H1 (cell line): Measurements from ENCODE around the gene CHD9NB. TPM values are rescaled to one million over a fixed set of nuclear protein-coding genes. Genes with fewer than 3 reads are reported as not detected.

Experiments used
- CTCF ChIA-PET: fragments of 300-600 bp; sonication (Branson Sonifier 250); formaldehyde crosslinking; loops from one replicate; lab custom pipeline; 2021; ENCODE audit not compliant: partially characterized antibody; lab: Charles Lee
- POLR2A ChIA-PET: fragments of 300-600 bp; sonication (Branson Sonifier 250); formaldehyde crosslinking; loops from one replicate; lab custom pipeline; 2021; ENCODE audit warnings: inconsistent platforms; ENCODE audit not compliant: partially characterized antibody; lab: Charles Lee
- DNase-seq, 2 experiments: peaks; one replicate each; pipeline versions ENCODE4 v3.0.0 to v3.0.0-alpha.2; 2010 to 2022; ENCODE audit warnings: low spot score in 2 of 2, low read depth in 1 of 2, mixed read lengths in 1 of 2
- FAIRE-seq: peaks from 2 replicates; lab custom pipeline; 2011; peaks lifted over from hg19 to GRCh38; lab: Jason Lieb, UNC
- H2AFZ ChIP-seq: 2 replicates; pipeline ENCODE4 v1.8.1; 2012; ENCODE audit warnings: low read length, inconsistent platforms
- H2AK5ac ChIP-seq: 2 replicates; pipeline ENCODE4 v1.6.1; 2013; ENCODE audit warnings: low read depth, low read length
- H2BK120ac ChIP-seq: replicated peaks from 2 replicates; pipeline ENCODE3; 2013; ENCODE audit warnings: low read depth, low read length, inconsistent platforms
- H2BK12ac ChIP-seq: 2 replicates; pipeline ENCODE4 v1.6.1; 2013; ENCODE audit warnings: low read depth, low read length
- H2BK15ac ChIP-seq: 2 replicates; pipeline ENCODE4 v1.6.1; 2013; ENCODE audit warnings: low read length
- H2BK20ac ChIP-seq: 2 replicates; pipeline ENCODE4 v1.6.1; 2013; ENCODE audit warnings: low read length
- H2BK5ac ChIP-seq: 2 replicates; pipeline ENCODE4 v1.6.1; 2013; ENCODE audit warnings: low read depth, low read length
- H3K14ac ChIP-seq: 2 replicates; pipeline ENCODE4 v1.6.1; 2013; ENCODE audit warnings: inconsistent platforms; ENCODE audit not compliant: insufficient read length
- H3K18ac ChIP-seq: 2 replicates; pipeline ENCODE4 v1.6.1; 2013; ENCODE audit warnings: low read length; ENCODE audit errors: extremely low read depth
- H3K23ac ChIP-seq: 2 replicates; pipeline ENCODE4 v1.6.1; 2013; ENCODE audit warnings: inconsistent platforms; ENCODE audit not compliant: insufficient read length
- H3K23me2 ChIP-seq: 2 replicates; pipeline ENCODE4 v1.6.1; 2013; ENCODE audit warnings: low read depth, low read length
- H3K27ac ChIP-seq: 2 replicates; pipeline ENCODE4 v1.6.1; 2011; ENCODE audit warnings: low read depth, low read length, inconsistent platforms
- H3K27me3 ChIP-seq, 4 experiments: replicated peaks in 1 of 4; 1 replicate in 1 of 4; 2 replicates in 3 of 4; pipeline versions ENCODE4 v1.6.1 to v1.8.1; 2011 to 2013; ENCODE audit warnings: low read length in 3 of 4, mild to moderate bottlenecking in 3 of 4, inconsistent platforms in 2 of 4, mixed read lengths in 2 of 4, moderate library complexity in 1 of 4; ENCODE audit not compliant: control insufficient read depth in 3 of 4, insufficient read depth in 3 of 4; ENCODE audit errors: extremely low read depth in 1 of 4
- H3K36me3 ChIP-seq, 4 experiments: 2 replicates each; pipeline versions ENCODE4 v1.6.1 to v1.8.1; 2011 to 2013; ENCODE audit warnings: mild to moderate bottlenecking in 4 of 4, low read length in 3 of 4, moderate library complexity in 2 of 4, control low read depth in 1 of 4, inconsistent platforms in 1 of 4; ENCODE audit not compliant: insufficient read depth in 4 of 4, control insufficient read depth in 2 of 4
- H3K4ac ChIP-seq: replicated peaks from 2 replicates; pipeline ENCODE3; 2013; ENCODE audit warnings: low read length, low read depth, mixed read lengths, inconsistent platforms; ENCODE audit not compliant: insufficient read length
- H3K4me1 ChIP-seq, 4 experiments: replicated peaks in 1 of 4; 1 replicate in 1 of 4; 2 replicates in 3 of 4; pipeline versions ENCODE4 v1.6.1 to v1.8.1; 2011 to 2013; ENCODE audit warnings: low read length in 3 of 4, inconsistent platforms in 2 of 4, mixed read lengths in 1 of 4; ENCODE audit not compliant: insufficient read depth in 4 of 4, control insufficient read depth in 3 of 4
- H3K4me2 ChIP-seq, 2 experiments: 2 replicates each; pipeline versions ENCODE4 v1.6.1 to v1.8.1; 2011 to 2013; ENCODE audit warnings: low read depth in 2 of 2, low read length in 2 of 2, control low read depth in 1 of 2, inconsistent platforms in 1 of 2, mild to moderate bottlenecking in 1 of 2; ENCODE audit not compliant: insufficient read depth in 1 of 2
- H3K4me3 ChIP-seq, 4 experiments: fragments of 200-600, 300-600 bp in 1 of 4; sonication (generic), shearing (Covaris generic), sonication (Bioruptor Twin) in 1 of 4; 2 replicates each; pipeline versions ENCODE4 v1.5.1 to v1.8.1; 2011 to 2016; ENCODE audit warnings: low read length in 4 of 4, low read depth in 3 of 4, control low read depth in 2 of 4, inconsistent platforms in 2 of 4, mild to moderate bottlenecking in 2 of 4, mixed read lengths in 1 of 4, moderate library complexity in 1 of 4; ENCODE audit not compliant: insufficient read depth in 2 of 4; ENCODE audit errors: extremely low read depth in 1 of 4
- H3K56ac ChIP-seq: replicated peaks from 2 replicates; pipeline ENCODE3; 2013; ENCODE audit warnings: low read depth, mild to moderate bottlenecking, mixed read lengths, low read length, inconsistent platforms; ENCODE audit not compliant: insufficient read length
- H3K79me1 ChIP-seq: 2 replicates; pipeline ENCODE4 v1.6.1; 2013; ENCODE audit warnings: low read depth, low read length, control low read depth
- H3K79me2 ChIP-seq, 2 experiments: 2 replicates each; pipeline versions ENCODE4 v1.6.1 to v1.8.1; 2012 to 2013; ENCODE audit warnings: low read length in 2 of 2, mild to moderate bottlenecking in 2 of 2, inconsistent platforms in 1 of 2; ENCODE audit not compliant: insufficient read depth in 2 of 2, control insufficient read depth in 1 of 2
- H3K9ac ChIP-seq, 4 experiments: replicated peaks in 1 of 4; 1 replicate in 1 of 4; 2 replicates in 3 of 4; pipeline versions ENCODE4 v1.6.1 to v1.8.1; 2011 to 2013; ENCODE audit warnings: low read depth in 3 of 4, low read length in 3 of 4, control low read depth in 2 of 4, mild to moderate bottlenecking in 2 of 4, moderate library complexity in 2 of 4, inconsistent platforms in 1 of 4; ENCODE audit errors: extremely low read depth in 1 of 4
- H3K9me3 ChIP-seq, 2 experiments: 2 replicates each; pipeline versions ENCODE4 v1.6.1 to v1.8.1; 2012 to 2013; ENCODE audit warnings: mild to moderate bottlenecking in 2 of 2, moderate library complexity in 2 of 2, control low read depth in 1 of 2, inconsistent platforms in 1 of 2, low read depth in 1 of 2, low read length in 1 of 2, mixed read lengths in 1 of 2; ENCODE audit not compliant: insufficient read depth in 2 of 2
- H4K20me1 ChIP-seq, 2 experiments: replicated peaks in 1 of 2; 2 replicates each; pipeline versions ENCODE3 to v1.8.1; 2011 to 2013; ENCODE audit warnings: inconsistent platforms in 2 of 2, low read length in 2 of 2, mild to moderate bottlenecking in 1 of 2; ENCODE audit not compliant: insufficient read depth in 2 of 2, control insufficient read depth in 1 of 2
- H4K5ac ChIP-seq: 2 replicates; pipeline ENCODE4 v1.6.1; 2013; ENCODE audit warnings: low read length, low read depth, mixed read lengths, inconsistent platforms; ENCODE audit not compliant: insufficient read length
- H4K8ac ChIP-seq: 2 replicates; pipeline ENCODE4 v1.8.0; 2013; ENCODE audit warnings: mild to moderate bottlenecking, moderate library complexity, low read length, inconsistent platforms; ENCODE audit not compliant: insufficient read depth; ENCODE audit errors: extremely low read depth
- H4K91ac ChIP-seq: replicated peaks from 2 replicates; pipeline ENCODE3; 2013; ENCODE audit warnings: low read length, mixed read lengths, inconsistent platforms; ENCODE audit not compliant: insufficient read length
- JUN ChIP-seq: IDR thresholded peaks from 2 replicates; pipeline ENCODE4 v1.6.1; 2011; ENCODE audit warnings: low read depth, mild to moderate bottlenecking, improper control_type of control experiment, low read length
- MAFK ChIP-seq: IDR thresholded peaks from 2 replicates; pipeline ENCODE4 v1.6.1; 2012; ENCODE audit warnings: low read depth, mild to moderate bottlenecking, improper control_type of control experiment, low read length
- WGBS, 2 experiments: shearing (Covaris generic) in 1 of 2; methylation state at CpG; one replicate each; pipeline versions ENCODE4 v1.1.6 to v1.1.7; 2013 to 2015; ENCODE audit warnings: low lambda C conversion rate in 2 of 2, mixed read lengths in 2 of 2, inconsistent platforms in 1 of 2, low coverage in 1 of 2, missing lambda C conversion rate in 1 of 2; ENCODE audit not compliant: insufficient replicate concordance in 2 of 2, insufficient coverage in 1 of 2, insufficient read length in 1 of 2; ENCODE audit errors: extremely low coverage in 1 of 2, missing lambda C conversion rate in 1 of 2; 5-methylcytosine and 5-hydroxymethylcytosine counted together
- polyA plus RNA-seq, 7 experiments: library from polyadenylated mRNA; depleted of rRNA in 3 of 7; stranded (reverse) in 5 of 7; unstranded in 2 of 7; fragments of >200 nt in 5 of 7; fragments of 200-250 nt in 2 of 7; gene quantifications; 1 replicate in 5 of 7; 2 replicates in 1 of 7; 4 replicates in 1 of 7; pipeline versions ENCODE4 v1.2.1 to v1.2.3, GENCODE V29; 2011 to 2013; ENCODE audit warnings: missing spikeins in 2 of 7, mixed read lengths in 2 of 7
- total RNA-seq: library from RNA; stranded (reverse); fragmentation: NEBNext Ultra II Directional; extraction: Animal tissue kit (Norgen Biotek cat#: 25700); gene quantifications from 2 replicates; pipeline ENCODE4 v1.2.1, GENCODE V29; 2021

Gene CHD9NB
- total and polyA plus RNA-seq, 2 of the 8 experiments (the other 6 are each of a cell fraction or from before 2014, with no cell fraction given) = 4.5 to 5.9 TPM

DNA sequence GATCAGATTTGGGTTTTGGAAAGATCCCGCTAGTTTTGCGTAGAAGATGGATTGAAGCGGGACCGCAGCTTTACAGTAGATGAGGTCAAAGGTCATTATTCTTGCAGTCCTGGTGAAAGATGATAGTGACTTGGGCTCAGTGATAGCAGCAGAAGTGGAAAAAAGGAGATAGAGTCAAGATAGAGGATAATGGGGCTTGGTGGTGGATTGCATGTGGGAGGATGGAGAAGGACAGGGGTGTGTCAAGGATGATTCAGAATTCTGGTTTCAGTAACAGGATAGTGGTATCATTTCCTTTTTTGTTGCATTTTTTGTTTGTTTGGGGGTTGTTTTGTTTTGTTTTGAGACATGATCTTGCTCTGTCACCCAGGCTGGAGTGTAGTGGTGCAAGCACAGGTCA lies 28.7 kb downstream of the CHD9NB start:
- H2AFZ ChIP-seq = no peak overlapping the region
- no peak overlapping the region for H2AK5ac ChIP-seq
- H3K9me3 ChIP-seq = no peaks in the 10 kb centered on the region
- no peak overlapping the region for H2BK15ac ChIP-seq
- H3K18ac ChIP-seq = no peak overlapping the region
- no peak for FAIRE-seq
- no peak overlapping the region for H4K91ac ChIP-seq
- no peak overlapping the region for H2BK12ac ChIP-seq
- no peaks in the 10 kb centered on the region for H3K79me2 ChIP-seq
- H3K4ac ChIP-seq = no peak overlapping the region
- no peak overlapping the region for H2BK120ac ChIP-seq
- H3K4me3 ChIP-seq = no peak overlapping the region
- POLR2A ChIA-PET = no interaction called here
- no peaks in the 10 kb centered on the region for H4K20me1 ChIP-seq
- no peak overlapping the region for H3K27ac ChIP-seq
- no peaks in the 10 kb centered on the region for H3K79me1 ChIP-seq
- H4K5ac ChIP-seq = no peak overlapping the region
- H3K56ac ChIP-seq = no peak overlapping the region
- WGBS, 2 experiments = 94% methylated on average over 4 of the region's 4 CpGs; no CpG with 5 or more reads in 1 of the 2 experiments
- no peak overlapping the region for H4K8ac ChIP-seq
- CTCF ChIA-PET = interaction anchor here (0.8 to 5.6 kb wide), 5 partner anchors 12 to 1040 kb away, joined by 3 to 54 read pairs (median 47); no protein-coding TSS in a partner anchor
- no peaks in the 10 kb centered on the region for H3K23me2 ChIP-seq
- no peak for DNase-seq
- H2BK20ac ChIP-seq = no peak overlapping the region
- no peak overlapping the region for H3K23ac ChIP-seq
- no peak overlapping the region for H2BK5ac ChIP-seq
- H3K4me2 ChIP-seq = no peak overlapping the region
- no peak overlapping the region for H3K14ac ChIP-seq
- H3K36me3 ChIP-seq = no peaks in the 10 kb centered on the region
- no peaks in the 10 kb centered on the region for H3K4me1 ChIP-seq
- no peak overlapping the region for H3K9ac ChIP-seq
- H3K27me3 ChIP-seq = no peaks in the 10 kb centered on the region
- TF ChIP-seq MAFK (no peak), JUN (no peak)
